A549 (cell line): ENCODE measurements around the gene ACVR1C. TPM values are rescaled to one million over a fixed set of nuclear protein-coding genes. Genes with fewer than 3 reads are reported as not detected.
"Not testable (repeated sequence)": the region's sequence is repeated elsewhere in the genome, so short reads cannot be mapped to it uniquely, and the experiment has no call there.

Experiments
- ATAC-seq, 2 experiments: fragments of 200-7000 bp in 1 of 2; fragments of >200 bp in 1 of 2; cut with Nextera tagmentation in 1 of 2; cut with Tn5 transposase in 1 of 2; 3 replicates each; pipeline versions ENCODE4 v1.8.0 to v1.9.1; 2018 to 2020; ENCODE audit warnings: mild to moderate bottlenecking in 1 of 2, moderate library complexity in 1 of 2
- CTCF ChIA-PET: fragments of 300-600 bp; sonication (Branson Sonifier 250); formaldehyde crosslinking; extraction: SDS; loops from one replicate; lab custom pipeline; 2021; ENCODE audit warnings: antibody characterized with exemption, inconsistent platforms; lab: Yijun Ruan, JAX
- POLR2A ChIA-PET: fragments of 350-600 bp; formaldehyde crosslinking; extraction: SDS; loops from one replicate; lab custom pipeline; 2021; ENCODE audit warnings: antibody characterized with exemption, inconsistent platforms; lab: Yijun Ruan, JAX
- DNase-seq, 2 experiments: peaks; one replicate each; pipeline versions ENCODE4 v3.0.0 to v3.0.0-alpha.2; 2011 to 2016; ENCODE audit warnings: low read depth in 1 of 2, low spot score in 1 of 2
- FAIRE-seq: peaks from 2 replicates; lab custom pipeline; 2011; peaks lifted over from hg19 to GRCh38; lab: Jason Lieb, UNC
- H3K27ac ChIP-seq, 2 experiments: fragments of >200 bp; sonication (Bioruptor Twin); formaldehyde crosslinking; 3 replicates each; pipeline ENCODE4 v1.5.1; 2016 to 2017
- H3K4me1 ChIP-seq: fragments of >200 bp; sonication (Bioruptor Twin); formaldehyde crosslinking; 3 replicates; pipeline ENCODE4 v1.6.1; 2016
- H3K4me2 ChIP-seq: fragments of >200 bp; sonication (Bioruptor Twin); formaldehyde crosslinking; 3 replicates; pipeline ENCODE4 v1.6.1; 2016
- H3K4me3 ChIP-seq: fragments of >200 bp; sonication (Bioruptor Twin); formaldehyde crosslinking; 3 replicates; pipeline ENCODE4 v1.5.1; 2016
- H3K9me3 ChIP-seq: fragments of >200 bp; sonication (Bioruptor Twin); formaldehyde crosslinking; 3 replicates; pipeline ENCODE4 v1.6.1; 2016
- CBX8 ChIP-seq: fragments of 200-600 bp; sonication (generic); IDR thresholded peaks from 2 replicates; pipeline ENCODE4 v1.6.1; 2016
- CTCF ChIP-seq: fragments of >200 bp; sonication (Bioruptor Twin); formaldehyde crosslinking; IDR thresholded peaks from 3 replicates; pipeline ENCODE4 v1.5.1; 2016
- ELK1 ChIP-seq: fragments of 150-350 bp; IDR thresholded peaks from 2 replicates; pipeline ENCODE4 v1.6.1; 2014; ENCODE audit warnings: low read depth, mild to moderate bottlenecking, low read length
- JUNB ChIP-seq: fragments of >200 bp; sonication (Bioruptor Twin); formaldehyde crosslinking; IDR thresholded peaks from 2 replicates; pipeline ENCODE4 v1.6.1; 2016
- MAFK ChIP-seq: fragments of 450-650 bp; IDR thresholded peaks from 2 replicates; pipeline ENCODE4 v1.6.1; 2014; ENCODE audit not compliant: partially characterized antibody
- MAX ChIP-seq: IDR thresholded peaks from 2 replicates; pipeline ENCODE4 v1.6.1; 2012
- POLR2A ChIP-seq: IDR thresholded peaks from 2 replicates; pipeline ENCODE4 v1.6.1; 2012; ENCODE audit warnings: mild to moderate bottlenecking, low read length
- RAD21 ChIP-seq, 2 experiments: fragments of >200 bp in 1 of 2; sonication (Bioruptor Twin) in 1 of 2; formaldehyde crosslinking in 1 of 2; IDR thresholded peaks in 1 of 2; conservative IDR thresholded peaks in 1 of 2; 2 replicates in 1 of 2; 3 replicates in 1 of 2; pipeline ENCODE4 v1.6.1; 2012 to 2018; ENCODE audit warnings: inconsistent platforms in 1 of 2
- RARB ChIP-seq: fragments of 250-450 bp; sonication (Bioruptor Pico); IDR thresholded peaks from 2 replicates; pipeline ENCODE4 v1.8.0; 2021; ENCODE audit warnings: mild to moderate bottlenecking, moderate library complexity
- REST ChIP-seq: fragments of 200-600 bp; sonication (generic); IDR thresholded peaks from 2 replicates; pipeline ENCODE4 v1.6.1; 2016; ENCODE audit warnings: antibody characterized with exemption, mild to moderate bottlenecking, moderate library complexity
- RNF2 ChIP-seq: fragments of 200-600 bp; sonication (generic); IDR thresholded peaks from 2 replicates; pipeline ENCODE4 v1.6.1; 2016; ENCODE audit warnings: low read depth, mild to moderate bottlenecking, antibody characterized with exemption, moderate library complexity, borderline replicate concordance
- SMC3 ChIP-seq: fragments of >200 bp; sonication (Bioruptor Twin); formaldehyde crosslinking; IDR thresholded peaks from 3 replicates; pipeline ENCODE4 v1.6.1; 2018; ENCODE audit warnings: inconsistent platforms
- TP53 ChIP-seq: fragments of 250-450 bp; sonication (Bioruptor Pico); IDR thresholded peaks from 2 replicates; pipeline ENCODE4 v1.5.0; 2021; ENCODE audit warnings: mild to moderate bottlenecking, moderate library complexity
- ZC3H11A ChIP-seq: fragments of 450-650 bp; IDR thresholded peaks from 2 replicates; pipeline ENCODE4 v1.6.1; 2014; ENCODE audit warnings: antibody characterized with exemption, mild to moderate bottlenecking
- ZFP36 ChIP-seq: fragments of 450-650 bp; IDR thresholded peaks from 2 replicates; pipeline ENCODE4 v1.6.1; 2014; ENCODE audit warnings: borderline replicate concordance; ENCODE audit not compliant: partially characterized antibody
- WGBS: methylation state at CpG from one replicate; pipeline ENCODE4 v1.1.6; 2017; ENCODE audit errors: missing lambda C conversion rate; 5-methylcytosine and 5-hydroxymethylcytosine counted together
- polyA plus RNA-seq, 4 experiments: library from polyadenylated mRNA; depleted of rRNA in 3 of 4; stranded (reverse); fragments of >200 nt; fragmentation: RNase III in 1 of 4; extraction: RNeasy Plus Mini Kit Qiagen cat#74134 plus additional on column Dnase treatment in 1 of 4; gene quantifications; 2 replicates in 3 of 4; 3 replicates in 1 of 4; pipeline ENCODE4 v1.2.3, GENCODE V29; 2011 to 2017
- TF ChIP-seq, protein P1 (sequence below): IDR thresholded peaks from 2 replicates; pipeline ENCODE4 v1.6.1; 2012

Gene ACVR1C
- polyA plus RNA-seq, 2 of the 4 experiments (the other 2 are of a cell fraction), result 0.06 TPM; not detected in 1

DNA sequence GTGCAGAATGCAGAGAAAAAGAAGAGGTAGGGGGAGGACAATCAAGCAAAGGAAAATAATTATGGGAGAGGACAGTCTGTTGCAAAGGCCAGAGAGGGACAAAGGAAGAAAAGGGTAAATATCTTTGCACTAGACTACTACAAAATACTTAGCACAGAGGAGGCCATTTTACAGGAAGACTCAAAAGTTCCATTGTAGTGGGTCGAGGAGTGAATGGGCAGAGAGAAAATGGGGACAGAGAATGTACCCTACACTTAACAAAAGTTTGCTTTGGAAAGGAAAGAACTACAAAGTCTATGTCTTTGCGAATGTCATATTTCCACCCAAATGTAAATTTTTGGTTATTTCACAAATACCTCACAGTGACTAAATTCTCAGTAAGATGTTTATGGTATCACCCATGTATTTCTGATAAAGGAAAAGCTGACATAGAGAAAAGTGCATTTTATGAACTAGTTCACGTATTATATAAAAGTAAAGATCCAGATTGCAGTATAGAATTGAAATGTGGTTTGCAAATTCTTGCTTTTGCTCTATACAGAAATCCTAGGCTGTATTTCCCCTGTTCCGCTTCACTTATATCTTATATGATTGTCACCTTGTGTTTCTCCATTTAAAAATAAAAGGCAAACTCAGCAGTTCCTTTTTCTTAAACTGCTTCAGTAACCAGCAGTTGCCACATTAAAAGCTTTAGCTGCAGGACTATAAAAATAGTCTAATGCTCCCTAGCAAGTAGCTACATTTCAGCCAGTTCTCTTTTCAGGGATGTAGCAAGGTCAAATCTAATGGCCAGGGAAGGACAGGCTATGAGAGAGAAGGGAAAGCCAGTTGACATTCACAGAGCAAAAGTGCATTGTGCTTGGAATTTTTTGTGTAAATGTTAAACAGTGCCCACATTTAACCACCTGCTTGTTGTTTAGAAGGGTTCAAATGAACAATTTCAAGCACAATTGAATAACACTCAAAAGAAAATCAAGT lies 105.1 kb downstream of the ACVR1C start:
- DNase-seq, result no peak
- WGBS, result 58% methylated on average over 4 of the region's 4 CpGs
- H3K4me2 ChIP-seq, result no peak overlapping the region
- H3K4me1 ChIP-seq, result no peaks in the 10 kb centered on the region
- TF ChIP-seq JUNB, result no peak
- TF ChIP-seq MAX, result no peak
- no peak for TF ChIP-seq SMC3
- TF ChIP-seq TP53 (CRISPR knock-in tag), result no peak
- peak; percentile 46 for TF ChIP-seq MAFK
- FAIRE-seq, result no peak
- no peak overlapping the region for H3K27ac ChIP-seq
- CTCF ChIA-PET, result no interaction called here
- no peaks in the 10 kb centered on the region for H3K9me3 ChIP-seq
- no peak for ATAC-seq
- H3K4me3 ChIP-seq, result no peak overlapping the region
- POLR2A ChIA-PET, result no interaction called here

DNA sequence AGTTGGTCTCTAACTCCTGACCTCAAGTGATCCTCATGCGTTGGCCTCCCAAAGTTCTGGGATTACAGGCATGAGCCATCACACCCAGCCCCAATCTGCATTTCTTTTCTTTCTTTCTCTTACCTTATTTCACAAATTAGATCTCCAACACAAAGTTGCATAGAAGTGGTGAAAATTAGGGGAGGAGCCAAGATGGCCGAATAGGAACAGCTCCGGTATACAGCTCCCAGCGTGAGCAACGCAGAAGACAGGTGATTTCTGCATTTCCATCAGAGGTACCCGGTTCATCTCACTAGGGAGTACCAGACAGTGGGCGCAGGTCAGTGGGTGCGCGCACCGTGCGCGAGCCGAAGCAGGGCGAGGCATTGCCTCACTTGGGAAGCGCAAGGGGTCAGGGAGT lies 113.7 kb downstream of the ACVR1C start:
- 82% methylated on average over 14 of the region's 15 CpGs for WGBS
- DNase-seq, H3K27ac ChIP-seq, ATAC-seq, POLR2A ChIA-PET, H3K4me2 ChIP-seq, H3K4me3 ChIP-seq, H3K4me1 ChIP-seq, CTCF ChIA-PET, FAIRE-seq, H3K9me3 ChIP-seq: not testable (repeated sequence)

- ATAC-seq (no peak), FAIRE-seq (no peak), DNase-seq (no peak)
- no peaks in the 10 kb centered on the region for H3K4me1 ChIP-seq
- CTCF ChIA-PET, result interaction anchor here (0.6 to 0.8 kb wide), 3 partner anchors 183 to 526 kb away, joined by 3 read pairs; no protein-coding TSS in a partner anchor
- POLR2A ChIA-PET, result no interaction called here
- no peak overlapping the region for H3K27ac ChIP-seq
- 2% methylated on average over 2 of the region's 2 CpGs for WGBS
- TF ChIP-seq CTCF (0 out of 3 replicates have a peak, but pooled peaks have one; percentile 11), RNF2 (no peak), ZC3H11A (no peak), POLR2A (no peak), CBX8 (no peak), RAD21 (conservative IDR thresholded peaks at IDR 0.05 in 1 of 2, IDR thresholded peaks at IDR 0.05 in 1 of 2) (peak; percentile 35 to 37; a peak in 4 of 5 replicates), ZFP36 (no peak), RARB (CRISPR knock-in tag) (no peak), ELK1 (no peak), REST (no peak)
- TF ChIP-seq, protein P1, sequence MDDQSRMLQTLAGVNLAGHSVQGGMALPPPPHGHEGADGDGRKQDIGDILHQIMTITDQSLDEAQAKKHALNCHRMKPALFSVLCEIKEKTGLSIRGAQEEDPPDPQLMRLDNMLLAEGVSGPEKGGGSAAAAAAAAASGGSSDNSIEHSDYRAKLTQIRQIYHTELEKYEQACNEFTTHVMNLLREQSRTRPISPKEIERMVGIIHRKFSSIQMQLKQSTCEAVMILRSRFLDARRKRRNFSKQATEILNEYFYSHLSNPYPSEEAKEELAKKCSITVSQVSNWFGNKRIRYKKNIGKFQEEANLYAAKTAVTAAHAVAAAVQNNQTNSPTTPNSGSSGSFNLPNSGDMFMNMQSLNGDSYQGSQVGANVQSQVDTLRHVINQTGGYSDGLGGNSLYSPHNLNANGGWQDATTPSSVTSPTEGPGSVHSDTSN, result no peak
- no peaks in the 10 kb centered on the region for H3K9me3 ChIP-seq
- H3K4me2 ChIP-seq, result no peak overlapping the region
- no peak overlapping the region for H3K4me3 ChIP-seq
These were observed 118.9 kb downstream of the ACVR1C start for GRCh38 chr2:157509744-157510143.
